K562 (cell line): ENCODE measurements around the gene ABHD14A. TPM values are rescaled to one million over a fixed set of nuclear protein-coding genes. Genes with fewer than 3 reads are reported as not detected.

ENCODE experiments used
- CBFA2T2 ChIP-seq: fragments of 450-650 bp; conservative IDR thresholded peaks from 2 replicates; pipeline ENCODE4 v1.6.1; 2017; ENCODE audit warnings: mild to moderate bottlenecking
- CBX3 ChIP-seq, 2 experiments: IDR thresholded peaks; 1 replicate in 1 of 2; 2 replicates in 1 of 2; pipeline ENCODE4 v1.6.1; 2012; ENCODE audit warnings: inconsistent platforms in 2 of 2, low read length in 2 of 2, borderline replicate concordance in 1 of 2, control low read depth in 1 of 2
- CCAR2 ChIP-seq: fragments of 200-400 bp; formaldehyde crosslinking; IDR thresholded peaks from 2 replicates; pipeline ENCODE4 v1.6.1; 2017; ENCODE audit warnings: mild to moderate bottlenecking, low read depth, low read length
- FOS ChIP-seq: IDR thresholded peaks from 3 replicates; pipeline ENCODE4 v1.6.1; 2011; ENCODE audit not compliant: insufficient read length; ENCODE audit errors: extremely low read depth
- GATAD2B ChIP-seq: fragments of 450-650 bp; IDR thresholded peaks from 2 replicates; pipeline ENCODE4 v1.6.1; 2017; ENCODE audit warnings: mild to moderate bottlenecking, borderline replicate concordance
- KDM4B ChIP-seq, 2 experiments: fragments of 450-650 bp in 1 of 2; sonication (generic) in 1 of 2; IDR thresholded peaks; 2 replicates each; pipeline ENCODE4 v1.6.1; 2016 to 2017; ENCODE audit warnings: borderline replicate concordance in 2 of 2, antibody characterized with exemption in 1 of 2, low read depth in 1 of 2, mild to moderate bottlenecking in 1 of 2
- PCBP1 ChIP-seq: fragments of 200-400 bp; formaldehyde crosslinking; IDR thresholded peaks from 2 replicates; pipeline ENCODE4 v1.6.1; 2018; ENCODE audit warnings: mild to moderate bottlenecking, low read depth, low read length; ENCODE audit not compliant: poor library complexity, severe bottlenecking
- RERE ChIP-seq: sonication (generic); formaldehyde crosslinking; IDR thresholded peaks from 2 replicates; pipeline ENCODE4 v1.8.0; 2023; ENCODE audit warnings: missing genetic modification reagents, mild to moderate bottlenecking, borderline replicate concordance
- RFX5 ChIP-seq: IDR thresholded peaks from 2 replicates; pipeline ENCODE4 v1.6.1; 2011; ENCODE audit warnings: low read depth, mild to moderate bottlenecking, improper control_type of control experiment, low read length
- SRSF3 ChIP-seq: fragments of 200-400 bp; formaldehyde crosslinking; IDR thresholded peaks from 2 replicates; pipeline ENCODE4 v1.6.1; 2016; ENCODE audit warnings: mild to moderate bottlenecking, low read length, moderate library complexity; ENCODE audit not compliant: insufficient read depth
- STAT6 ChIP-seq: sonication (generic); formaldehyde crosslinking; IDR thresholded peaks from 2 replicates; pipeline ENCODE4 v1.8.1; 2023; ENCODE audit warnings: mild to moderate bottlenecking, missing genetic modification reagents
- TFAP4 ChIP-seq: sonication (generic); formaldehyde crosslinking; IDR thresholded peaks from 2 replicates; pipeline ENCODE4 v1.8.0; 2022; ENCODE audit warnings: missing genetic modification reagents, mild to moderate bottlenecking, moderate library complexity, borderline replicate concordance
- XRCC5 ChIP-seq: fragments of 200-400 bp; formaldehyde crosslinking; IDR thresholded peaks from 2 replicates; pipeline ENCODE4 v1.6.1; 2017; ENCODE audit warnings: low read depth, mild to moderate bottlenecking, low read length
- ZFP30 ChIP-seq: fragments of 250-450 bp; sonication (Bioruptor Pico); IDR thresholded peaks from 2 replicates; pipeline ENCODE4 v1.8.0; 2022; ENCODE audit warnings: moderate library complexity, mild to moderate bottlenecking, inconsistent platforms, borderline replicate concordance
- ZNF316 ChIP-seq: fragments of 450-650 bp; IDR thresholded peaks from 2 replicates; pipeline ENCODE4 v1.6.1; 2016
- ZNF354B ChIP-seq: fragments of 250-450 bp; sonication (Bioruptor Pico); IDR thresholded peaks from 2 replicates; pipeline ENCODE4 v1.4.0; 2020
- ZNF644 ChIP-seq: fragments of 200-800 bp; sonication (Bioruptor generic); IDR thresholded peaks from 2 replicates; pipeline ENCODE4 v1.6.1; 2016; ENCODE audit warnings: low read depth, missing genetic modification characterization, missing compliant biosample characterization
- ZNF75A ChIP-seq: fragments of 450-650 bp; formaldehyde crosslinking; IDR thresholded peaks from 2 replicates; pipeline ENCODE4 v1.4.0; 2020; ENCODE audit warnings: mild to moderate bottlenecking
- polyA plus RNA-seq, 8 experiments: library from polyadenylated mRNA; depleted of rRNA in 4 of 8; stranded (reverse) in 5 of 8; unstranded in 3 of 8; fragments of >200 nt; fragmentation: Nextera tagmentation in 2 of 8; fragmentation: Illumina TruSeq in 1 of 8; extraction: Ambion mirVana in 2 of 8; extraction: Trizol in 1 of 8; gene quantifications; 2 replicates each; pipeline versions ENCODE4 v1.2.1 to v1.2.3, GENCODE V29; 2011 to 2014; ENCODE audit warnings: inconsistent platforms in 1 of 8, missing spikeins in 1 of 8
- total RNA-seq, 7 experiments: library from RNA; depleted of rRNA in 6 of 7; stranded (reverse); fragments of >200 nt in 6 of 7; fragmentation: Illumina TruSeq in 2 of 7; extraction: Trizol in 2 of 7; gene quantifications; 2 replicates each; pipeline versions ENCODE4 v1.2.1 to v1.2.3, GENCODE V29; 2011 to 2021; ENCODE audit warnings: low replicate concordance in 1 of 7

The ABHD14A gene
- total and polyA plus RNA-seq, 9 of the 15 experiments (the other 6 are each of a cell fraction or from before 2014, with no cell fraction given), result 0.90 to 10.5 (median 8.3) TPM

GRCh38 chr3:51995346-51996163 lies 20.7 kb downstream of the ABHD14A start, which contains the start of gene RPL29 (continued):
- TF ChIP-seq GATAD2B (no peak), ZNF354B (CRISPR knock-in tag) (no peak), CCAR2 (no peak), KDM4B (IDR thresholded peaks at IDR 0.05; ENCODE audit: borderline replicate concordance in 2 of 2, low read depth in 1 of 2) (peak in 1 of 2 experiments; percentile 77; a peak in 1 of 4 replicates), ZNF75A (CRISPR knock-in tag) (no peak), RERE (CRISPR knock-in tag) (no peak), ZNF644 (tag) (no peak), ZNF316 (no peak), ZFP30 (no peak), CBX3 (IDR thresholded peaks at IDR 0.05; ENCODE audit: borderline replicate concordance in 1 of 2, low read length in 2 of 2) (peak in 1 of 2 experiments; percentile 65; a peak in 1 of 3 replicates), TFAP4 (CRISPR knock-in tag) (peak; percentile 59; the same call in 1 of the 2 replicates), XRCC5 (peak; percentile 93; the same call in 1 of the 2 replicates), STAT6 (CRISPR knock-in tag) (no peak), RFX5 (no peak), SRSF3 (no peak), FOS (no peak), PCBP1 (no peak), CBFA2T2 (no peak)
